ENCODE data around the gene SLC25A13. TPM values are rescaled to one million over a fixed set of nuclear protein-coding genes. Genes with fewer than 3 reads are reported as not detected.

Gene SLC25A13
- polyA plus RNA-seq, 1 of the 3 experiments (the other 2 are of a cell fraction) = 16.0 TPM

GRCh38 chr7:96331775-96332174 lies 9.9 kb upstream of the SLC25A13 start:
- no peak for DNase-seq
- H3K9ac ChIP-seq = no peak overlapping the region
- H3K9me3 ChIP-seq = no peaks in the 10 kb centered on the region
- ChIA-PET CTCF (interaction anchor here (2.2 kb wide), 1 partner anchor 15 kb away, joined by 10 read pairs; no protein-coding TSS in a partner anchor), POLR2A (no interaction called here)
- H3K4me1 ChIP-seq (ENCODE audit: control insufficient read depth in 1 of 2, insufficient read depth in 2 of 2, low read depth in 1 of 2, low read length in 1 of 2) = peaks cover 0 to 3% of the 10 kb centered on the region in 2 experiments; a peak in 1 of 4 replicates
- no peak overlapping the region for H3K4me3 ChIP-seq (ENCODE audit: low read depth in 2 of 2, low read length in 1 of 2)
- TF ChIP-seq CTCF (IDR thresholded peaks at IDR 0.05) (no peak), RAD21 (IDR thresholded peaks at IDR 0.05; ENCODE audit: low read length) (no peak), TAF1 (IDR thresholded peaks at IDR 0.05; ENCODE audit: borderline replicate concordance, low read depth, low read length) (no peak)
- H3K79me2 ChIP-seq (ENCODE audit: insufficient read depth) = no peaks in the 10 kb centered on the region
- no peak overlapping the region for H2AFZ ChIP-seq (ENCODE audit: low read depth)
- 86% methylated on average over 3 of the region's 3 CpGs for WGBS (ENCODE audit: low lambda C conversion rate)
- no peaks in the 10 kb centered on the region for H4K20me1 ChIP-seq (ENCODE audit: insufficient read depth)
- H3K27me3 ChIP-seq (ENCODE audit: insufficient read depth) = no peaks in the 10 kb centered on the region
- H3K27ac ChIP-seq (ENCODE audit: low read depth in 2 of 2, low read length in 1 of 2) = no peak overlapping the region
- H3K4me2 ChIP-seq = no peak overlapping the region
- no peaks in the 10 kb centered on the region for H3K36me3 ChIP-seq (replicated peaks in 1 of 2; ENCODE audit: control insufficient read depth in 1 of 2, insufficient read depth in 2 of 2, low read length in 1 of 2)
- H3K9me2 ChIP-seq = no peaks in the 10 kb centered on the region
- no peaks in the 10 kb centered on the region for H3F3A ChIP-seq (replicated peaks; ENCODE audit: insufficient read depth)

- no peak overlapping the region for H3K27ac ChIP-seq (ENCODE audit: low read depth in 2 of 2, low read length in 1 of 2)
- H3K4me2 ChIP-seq = no peak overlapping the region
- H3K36me3 ChIP-seq (replicated peaks in 1 of 2; ENCODE audit: control insufficient read depth in 1 of 2, insufficient read depth in 2 of 2, low read length in 1 of 2) = no peaks in the 10 kb centered on the region
- WGBS (ENCODE audit: low lambda C conversion rate) = 59% methylated on average over 2 of the region's 2 CpGs
- no peak for DNase-seq
- ChIA-PET POLR2A (no interaction called here), CTCF (interaction anchor here (0.6 kb wide), 1 partner anchor 1353 kb away, joined by 3 read pairs; no protein-coding TSS in a partner anchor)
- no peaks in the 10 kb centered on the region for H3F3A ChIP-seq (replicated peaks; ENCODE audit: insufficient read depth)
- TF ChIP-seq SMC3 (IDR thresholded peaks at IDR 0.05; ENCODE audit: low read depth, low read length) (no peak), YY1 (IDR thresholded peaks at IDR 0.05; ENCODE audit: low read depth) (no peak), ZBTB33 (IDR thresholded peaks at IDR 0.05; ENCODE audit: borderline replicate concordance, low read depth) (no peak), SIN3A (IDR thresholded peaks at IDR 0.05; ENCODE audit: borderline replicate concordance, low read depth, low read length) (no peak), TEAD4 (IDR thresholded peaks at IDR 0.05; ENCODE audit: borderline replicate concordance, insufficient read depth) (no peak), CTCF (IDR thresholded peaks at IDR 0.05) (no peak), JUND (IDR thresholded peaks at IDR 0.05) (no peak), TCF12 (IDR thresholded peaks at IDR 0.05) (no peak), FOXM1 (IDR thresholded peaks at IDR 0.05; ENCODE audit: low read depth) (no peak), POLR2AphosphoS5 (IDR thresholded peaks at IDR 0.05; ENCODE audit: low read depth, low read length) (no peak), IRF3 (IDR thresholded peaks at IDR 0.05; ENCODE audit: low read depth, low read length) (no peak), RXRA (IDR thresholded peaks at IDR 0.05; ENCODE audit: borderline replicate concordance, low read depth) (no peak), PBX3 (IDR thresholded peaks at IDR 0.05) (no peak)
- H3K9me2 ChIP-seq = no peaks in the 10 kb centered on the region
- no peak overlapping the region for H2AFZ ChIP-seq (ENCODE audit: low read depth)
- no peak overlapping the region for H3K9ac ChIP-seq
- no peaks in the 10 kb centered on the region for H3K27me3 ChIP-seq (ENCODE audit: insufficient read depth)
- H3K4me3 ChIP-seq (ENCODE audit: low read depth in 2 of 2, low read length in 1 of 2) = no peak overlapping the region
- H4K20me1 ChIP-seq (ENCODE audit: insufficient read depth) = no peaks in the 10 kb centered on the region
- H3K9me3 ChIP-seq = no peaks in the 10 kb centered on the region
- no peaks in the 10 kb centered on the region for H3K79me2 ChIP-seq (ENCODE audit: insufficient read depth)
- H3K4me1 ChIP-seq (ENCODE audit: control insufficient read depth in 1 of 2, insufficient read depth in 2 of 2, low read depth in 1 of 2, low read length in 1 of 2) = peaks cover 0 to 3% of the 10 kb centered on the region in 2 experiments; a peak in 1 of 4 replicates
Observed at GRCh38 chr7:96331233-96331632, 9.3 kb upstream of the SLC25A13 start.
